ENCODE measurements around the gene FREM2.

The FREM2 gene

DNA sequence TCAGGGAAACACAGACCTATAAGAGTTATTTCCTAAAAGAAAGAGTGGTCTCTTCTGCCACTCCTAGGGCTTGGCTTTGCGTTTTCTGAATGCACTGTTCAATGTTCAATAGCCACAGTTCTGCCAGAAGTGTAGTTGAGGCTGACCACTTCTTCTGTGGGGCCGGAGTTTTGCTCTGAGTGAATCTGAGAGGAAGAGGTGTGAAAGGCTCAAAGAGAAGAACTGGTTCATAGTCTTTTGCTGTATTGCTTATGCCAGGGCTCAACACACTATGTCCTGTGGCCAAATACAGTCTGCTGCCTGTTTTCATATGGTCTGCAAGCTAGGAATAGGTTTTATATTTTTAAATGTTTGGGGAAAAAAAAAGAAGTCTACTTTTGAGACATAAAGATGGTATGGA, 175.6 kb downstream of the FREM2 start:
- DNase-seq = no peak
- H3K18ac ChIP-seq (ENCODE audit: low read depth in 1 of 2, low read length in 2 of 2) = no peak overlapping the region
- H3K9ac ChIP-seq (ENCODE audit: low read length) = no peak overlapping the region
- no peak overlapping the region for H3K23ac ChIP-seq (ENCODE audit: low read length in 2 of 2)
- H4K91ac ChIP-seq (ENCODE audit: low read length) = no peak overlapping the region
- H3K9me3 ChIP-seq (ENCODE audit: control insufficient read depth, low read length) = no peaks in the 10 kb centered on the region
- no peaks in the 10 kb centered on the region for H3K79me1 ChIP-seq (replicated peaks; ENCODE audit: low read length, poor library complexity, severe bottlenecking)
- no peak overlapping the region for H3K4ac ChIP-seq (ENCODE audit: low read depth in 1 of 2, low read length in 2 of 2)
- H3K4me1 ChIP-seq (ENCODE audit: control insufficient read depth, insufficient read depth, low read depth, low read length) = no peaks in the 10 kb centered on the region
- H2BK5ac ChIP-seq (ENCODE audit: low read depth, low read length, poor library complexity, severe bottlenecking) = no peak overlapping the region
- H2BK12ac ChIP-seq (ENCODE audit: low read length in 2 of 2) = no peak overlapping the region
- H2BK120ac ChIP-seq (ENCODE audit: low read depth, low read length) = no peak overlapping the region
- H3K4me2 ChIP-seq (ENCODE audit: low read length, poor library complexity, severe bottlenecking) = no peak overlapping the region
- H3K14ac ChIP-seq (ENCODE audit: low read length in 2 of 2) = no peak overlapping the region
- no peaks in the 10 kb centered on the region for H3K36me3 ChIP-seq (ENCODE audit: control insufficient read depth in 1 of 2, insufficient read depth in 2 of 2, low read depth in 1 of 2, low read length in 2 of 2)
- H2AK5ac ChIP-seq (ENCODE audit: low read length, severe bottlenecking) = no peak overlapping the region
- 82% methylated on average over 2 of the region's 2 CpGs for whole genome bisulfite sequencing
- no peak overlapping the region for H2AFZ ChIP-seq (ENCODE audit: low read depth, low read length)
- peaks cover 0 to 3% of the 10 kb centered on the region in 2 experiments for H3K27me3 ChIP-seq (ENCODE audit: control insufficient read depth in 1 of 2, insufficient read depth in 1 of 2, low read length in 2 of 2)
- no peak overlapping the region for H3K4me3 ChIP-seq (ENCODE audit: insufficient read depth in 1 of 2, low read depth in 1 of 2, low read length in 2 of 2)
- no peak overlapping the region for H2BK15ac ChIP-seq (ENCODE audit: low read depth, poor library complexity, severe bottlenecking)
- no peak overlapping the region for H3K27ac ChIP-seq (ENCODE audit: low read length, poor library complexity, severe bottlenecking)
- no peak overlapping the region for H4K8ac ChIP-seq (ENCODE audit: low read length)

GRCh38 chr13:38863536-38863935, 176.7 kb downstream of the FREM2 start:
- no peak overlapping the region for H2BK12ac ChIP-seq (ENCODE audit: low read length in 2 of 2)
- H3K4me1 ChIP-seq (ENCODE audit: control insufficient read depth, insufficient read depth, low read depth, low read length) = no peaks in the 10 kb centered on the region
- no peak overlapping the region for H2BK120ac ChIP-seq (ENCODE audit: low read depth, low read length)
- no peaks in the 10 kb centered on the region for H3K79me1 ChIP-seq (replicated peaks; ENCODE audit: low read length, poor library complexity, severe bottlenecking)
- no peak overlapping the region for H3K27ac ChIP-seq (ENCODE audit: low read length, poor library complexity, severe bottlenecking)
- DNase-seq = no peak
- no peak overlapping the region for H3K14ac ChIP-seq (ENCODE audit: low read length in 2 of 2)
- no peak overlapping the region for H3K9ac ChIP-seq (ENCODE audit: low read length)
- H3K4me3 ChIP-seq (ENCODE audit: insufficient read depth in 1 of 2, low read depth in 1 of 2, low read length in 2 of 2) = no peak overlapping the region
- peaks cover 0 to 3% of the 10 kb centered on the region in 2 experiments for H3K27me3 ChIP-seq (ENCODE audit: control insufficient read depth in 1 of 2, insufficient read depth in 1 of 2, low read length in 2 of 2)
- no peak overlapping the region for H2AFZ ChIP-seq (ENCODE audit: low read depth, low read length)
- no peak overlapping the region for H3K4ac ChIP-seq (ENCODE audit: low read depth in 1 of 2, low read length in 2 of 2)
- H3K23ac ChIP-seq (ENCODE audit: low read length in 2 of 2) = no peak overlapping the region
- H2AK5ac ChIP-seq (ENCODE audit: low read length, severe bottlenecking) = no peak overlapping the region
- no peak overlapping the region for H4K8ac ChIP-seq (ENCODE audit: low read length)
- no peaks in the 10 kb centered on the region for H3K36me3 ChIP-seq (ENCODE audit: control insufficient read depth in 1 of 2, insufficient read depth in 2 of 2, low read depth in 1 of 2, low read length in 2 of 2)
- no peak overlapping the region for H4K91ac ChIP-seq (ENCODE audit: low read length)
- 96% methylated on average over 3 of the region's 3 CpGs for WGBS
- H2BK15ac ChIP-seq (ENCODE audit: low read depth, poor library complexity, severe bottlenecking) = no peak overlapping the region
- no peak overlapping the region for H3K4me2 ChIP-seq (ENCODE audit: low read length, poor library complexity, severe bottlenecking)
- H3K9me3 ChIP-seq (ENCODE audit: control insufficient read depth, low read length) = no peaks in the 10 kb centered on the region
- no peak overlapping the region for H3K18ac ChIP-seq (ENCODE audit: low read depth in 1 of 2, low read length in 2 of 2)
- H2BK5ac ChIP-seq (ENCODE audit: low read depth, low read length, poor library complexity, severe bottlenecking) = no peak overlapping the region

- H4K91ac ChIP-seq (ENCODE audit: low read length) = no peak overlapping the region
- no peaks in the 10 kb centered on the region for H3K9me3 ChIP-seq (ENCODE audit: control insufficient read depth, low read length)
- no peak overlapping the region for H4K8ac ChIP-seq (ENCODE audit: low read length)
- DNase-seq = no peak
- no peak overlapping the region for H2AFZ ChIP-seq (ENCODE audit: low read depth, low read length)
- H3K4me1 ChIP-seq (ENCODE audit: control insufficient read depth, insufficient read depth, low read depth, low read length) = no peaks in the 10 kb centered on the region
- H3K4me2 ChIP-seq (ENCODE audit: low read length, poor library complexity, severe bottlenecking) = no peak overlapping the region
- H2BK120ac ChIP-seq (ENCODE audit: low read depth, low read length) = no peak overlapping the region
- no peaks in the 10 kb centered on the region for H3K79me1 ChIP-seq (replicated peaks; ENCODE audit: low read length, poor library complexity, severe bottlenecking)
- H2BK12ac ChIP-seq (ENCODE audit: low read length in 2 of 2) = no peak overlapping the region
- no peak overlapping the region for H3K4ac ChIP-seq (ENCODE audit: low read depth in 1 of 2, low read length in 2 of 2)
- H2AK5ac ChIP-seq (ENCODE audit: low read length, severe bottlenecking) = no peak overlapping the region
- no peak overlapping the region for H3K18ac ChIP-seq (ENCODE audit: low read depth in 1 of 2, low read length in 2 of 2)
- no peak overlapping the region for H3K23ac ChIP-seq (ENCODE audit: low read length in 2 of 2)
- no peak overlapping the region for H3K14ac ChIP-seq (ENCODE audit: low read length in 2 of 2)
- H2BK15ac ChIP-seq (ENCODE audit: low read depth, poor library complexity, severe bottlenecking) = no peak overlapping the region
- H2BK5ac ChIP-seq (ENCODE audit: low read depth, low read length, poor library complexity, severe bottlenecking) = no peak overlapping the region
- H3K27me3 ChIP-seq (ENCODE audit: control insufficient read depth in 1 of 2, insufficient read depth in 1 of 2, low read length in 2 of 2) = peaks cover 0 to 3% of the 10 kb centered on the region in 2 experiments
- no peak overlapping the region for H3K9ac ChIP-seq (ENCODE audit: low read length)
- H3K27ac ChIP-seq (ENCODE audit: low read length, poor library complexity, severe bottlenecking) = no peak overlapping the region
- no peaks in the 10 kb centered on the region for H3K36me3 ChIP-seq (ENCODE audit: control insufficient read depth in 1 of 2, insufficient read depth in 2 of 2, low read depth in 1 of 2, low read length in 2 of 2)
- 93% methylated on average over 1 of the region's 1 CpG for WGBS
- H3K4me3 ChIP-seq (ENCODE audit: insufficient read depth in 1 of 2, low read depth in 1 of 2, low read length in 2 of 2) = no peak overlapping the region
Measured at GRCh38 chr13:38866649-38867048, 179.8 kb downstream of the FREM2 start.

DNA sequence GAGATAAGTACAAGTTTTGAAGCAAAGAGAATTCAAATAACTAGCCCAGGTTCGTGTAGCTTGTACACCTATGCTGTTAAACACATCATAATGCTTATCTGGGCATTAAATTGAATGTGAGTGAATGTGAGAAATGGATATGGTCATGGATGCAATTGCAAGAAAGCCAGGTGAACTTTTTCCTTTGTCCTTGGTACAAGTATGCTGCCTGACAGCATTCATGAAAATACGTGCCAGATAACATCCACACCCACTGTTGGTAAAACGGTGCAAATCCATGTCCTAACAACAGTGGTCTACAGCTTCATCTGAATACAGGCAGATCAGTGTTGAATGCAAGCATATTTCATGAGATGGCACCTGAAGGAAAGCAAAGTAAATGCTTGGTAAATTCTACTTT, 181.5 kb downstream of the FREM2 start:
- no peak overlapping the region for H3K23ac ChIP-seq (ENCODE audit: low read length in 2 of 2)
- H3K36me3 ChIP-seq (ENCODE audit: control insufficient read depth in 1 of 2, insufficient read depth in 2 of 2, low read depth in 1 of 2, low read length in 2 of 2) = no peaks in the 10 kb centered on the region
- H3K27me3 ChIP-seq (ENCODE audit: control insufficient read depth in 1 of 2, insufficient read depth in 1 of 2, low read length in 2 of 2) = peaks cover 0 to 3% of the 10 kb centered on the region in 2 experiments
- no peak overlapping the region for H2BK15ac ChIP-seq (ENCODE audit: low read depth, poor library complexity, severe bottlenecking)
- H3K27ac ChIP-seq (ENCODE audit: low read length, poor library complexity, severe bottlenecking) = no peak overlapping the region
- H3K14ac ChIP-seq (ENCODE audit: low read length in 2 of 2) = no peak overlapping the region
- H4K91ac ChIP-seq (ENCODE audit: low read length) = no peak overlapping the region
- H3K4ac ChIP-seq (ENCODE audit: low read depth in 1 of 2, low read length in 2 of 2) = no peak overlapping the region
- H2BK120ac ChIP-seq (ENCODE audit: low read depth, low read length) = no peak overlapping the region
- no peak for DNase-seq
- H3K79me1 ChIP-seq (replicated peaks; ENCODE audit: low read length, poor library complexity, severe bottlenecking) = no peaks in the 10 kb centered on the region
- 75% methylated on average over 2 of the region's 3 CpGs for WGBS
- H3K4me2 ChIP-seq (ENCODE audit: low read length, poor library complexity, severe bottlenecking) = no peak overlapping the region
- H2BK5ac ChIP-seq (ENCODE audit: low read depth, low read length, poor library complexity, severe bottlenecking) = no peak overlapping the region
- H2AK5ac ChIP-seq (ENCODE audit: low read length, severe bottlenecking) = no peak overlapping the region
- H3K9me3 ChIP-seq (ENCODE audit: control insufficient read depth, low read length) = no peaks in the 10 kb centered on the region
- H3K9ac ChIP-seq (ENCODE audit: low read length) = no peak overlapping the region
- no peak overlapping the region for H2AFZ ChIP-seq (ENCODE audit: low read depth, low read length)
- H3K18ac ChIP-seq (ENCODE audit: low read depth in 1 of 2, low read length in 2 of 2) = no peak overlapping the region
- no peak overlapping the region for H3K4me3 ChIP-seq (ENCODE audit: insufficient read depth in 1 of 2, low read depth in 1 of 2, low read length in 2 of 2)
- H3K4me1 ChIP-seq (ENCODE audit: control insufficient read depth, insufficient read depth, low read depth, low read length) = no peaks in the 10 kb centered on the region
- no peak overlapping the region for H2BK12ac ChIP-seq (ENCODE audit: low read length in 2 of 2)
- H4K8ac ChIP-seq (ENCODE audit: low read length) = no peak overlapping the region
